H1 (cell line): ENCODE measurements around the gene SKAP2.
A peak's percentile ranks its signal among the peaks of the same experiment; 100 is the strongest.

Experiments used
- ATF2 ChIP-seq: IDR thresholded peaks from 2 replicates; pipeline ENCODE4 v1.6.1; 2012; ENCODE audit warnings: low read length, inconsistent platforms
- CREB1 ChIP-seq: IDR thresholded peaks from 2 replicates; pipeline ENCODE4 v1.6.1; 2012; ENCODE audit warnings: inconsistent platforms
- CTCF ChIP-seq, 3 experiments: IDR thresholded peaks; 1 replicate in 2 of 3; 2 replicates in 1 of 3; pipeline versions ENCODE4 v1.5.1 to v1.6.1; 2011; ENCODE audit warnings: low read length in 3 of 3, mild to moderate bottlenecking in 3 of 3, inconsistent platforms in 2 of 3, low read depth in 1 of 3, moderate library complexity in 1 of 3; ENCODE audit not compliant: insufficient read depth in 1 of 3; ENCODE audit errors: control extremely low read depth in 1 of 3
- TBP ChIP-seq: IDR thresholded peaks from 2 replicates; pipeline ENCODE4 v1.6.1; 2011; ENCODE audit warnings: low read depth, low read length, improper control_type of control experiment

GRCh38 chr7:26686448-26686981 is 177.9 kb downstream of the SKAP2 start:
- TF ChIP-seq CTCF (IDR thresholded peaks at IDR 0.05; ENCODE audit: control extremely low read depth in 1 of 3, insufficient read depth in 1 of 3, low read depth in 1 of 3, low read length in 3 of 3) (peak in 2 of 3 experiments; percentile 29 to 30; a peak in 2 of 4 replicates), TBP (no peak), ATF2 (peak; percentile 98), CREB1 (no peak)
